GM19023 (cell line): Measurements from ENCODE around the gene GNPDA2.
A peak's percentile ranks its signal among the peaks of the same experiment; 100 is the strongest.
"Not testable (repeated sequence)": the region's sequence is repeated elsewhere in the genome, so short reads cannot be mapped to it uniquely, and the experiment has no call there.

Experiments used
- ATAC-seq: cut with Tn5 transposase; IDR thresholded peaks from one replicate; pipeline ENCODE4 v1.9.1; 2021; ENCODE audit warnings: mild to moderate bottlenecking, moderate library complexity; ENCODE audit not compliant: unreplicated experiment

Gene GNPDA2

DNA sequence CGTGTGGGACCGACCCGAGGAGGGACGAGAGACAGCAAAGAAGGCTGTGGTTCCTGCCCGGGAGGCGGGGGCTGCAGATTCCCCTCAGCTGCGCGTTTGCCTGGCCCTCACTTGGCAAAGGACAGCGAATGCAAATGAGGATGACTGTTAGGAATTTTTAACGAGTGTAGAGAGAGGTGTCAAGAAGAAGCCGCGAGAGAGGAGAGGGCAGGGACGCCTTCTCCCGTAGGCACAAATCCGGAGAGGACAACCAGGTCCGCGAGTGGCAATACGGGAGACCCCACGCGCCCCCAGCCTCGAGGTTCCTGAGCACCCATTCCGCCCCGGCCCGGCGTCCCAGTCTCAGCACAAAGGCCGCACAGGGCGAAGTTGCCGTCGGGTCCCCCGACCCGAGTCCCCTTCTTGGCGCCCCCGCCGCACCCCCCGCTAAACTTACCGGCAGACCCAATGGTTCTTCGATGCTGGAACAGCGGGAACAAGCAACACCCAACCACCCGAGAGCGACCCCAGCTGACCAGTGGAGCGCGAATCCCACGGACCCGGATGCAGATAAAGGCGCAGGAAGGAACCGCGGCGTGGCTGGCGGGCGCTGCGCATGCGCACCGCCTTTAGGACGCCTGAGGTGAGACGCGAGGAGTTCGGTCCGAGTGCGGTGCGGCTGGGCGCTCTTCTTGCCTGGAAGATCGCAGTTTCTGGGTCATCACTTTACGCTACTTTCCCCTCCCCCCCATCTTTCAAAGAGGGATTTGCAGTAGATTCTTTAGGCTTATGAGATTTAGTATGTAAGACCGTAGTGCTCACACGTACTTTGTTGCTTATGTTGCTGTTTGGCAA, at the start of gene GNPDA2:
TSS of gene GNPDA2 (minus strand) at position 519 of the 834 bp plus-strand sequence. CDS start 4,349 bp downstream, outside the sequence.
- ATAC-seq, result peak; percentile 95

- no peak for ATAC-seq
Measured at GRCh38 chr4:44772340-44772739, 46.0 kb upstream of the GNPDA2 start.

DNA sequence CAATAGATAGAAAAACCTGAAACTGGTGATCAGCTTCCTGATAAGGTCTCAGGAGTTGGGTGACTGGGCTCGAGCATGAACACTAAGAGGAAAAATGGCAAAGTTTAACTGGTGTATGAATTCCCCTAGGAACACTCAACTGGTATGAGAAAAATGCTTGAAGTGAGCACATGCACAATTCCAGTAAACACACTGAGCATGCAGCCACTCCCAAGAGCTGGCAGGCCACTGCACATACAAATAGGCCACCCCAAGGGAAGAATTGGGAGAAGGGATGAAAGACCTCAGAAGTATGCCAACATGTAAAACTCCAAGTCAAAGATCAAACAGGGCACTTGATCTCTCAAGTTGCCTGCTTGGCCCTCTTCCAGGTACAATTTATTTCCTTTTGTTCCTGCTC, 45.4 kb upstream of the GNPDA2 start:
- ATAC-seq, result no peak

DNA sequence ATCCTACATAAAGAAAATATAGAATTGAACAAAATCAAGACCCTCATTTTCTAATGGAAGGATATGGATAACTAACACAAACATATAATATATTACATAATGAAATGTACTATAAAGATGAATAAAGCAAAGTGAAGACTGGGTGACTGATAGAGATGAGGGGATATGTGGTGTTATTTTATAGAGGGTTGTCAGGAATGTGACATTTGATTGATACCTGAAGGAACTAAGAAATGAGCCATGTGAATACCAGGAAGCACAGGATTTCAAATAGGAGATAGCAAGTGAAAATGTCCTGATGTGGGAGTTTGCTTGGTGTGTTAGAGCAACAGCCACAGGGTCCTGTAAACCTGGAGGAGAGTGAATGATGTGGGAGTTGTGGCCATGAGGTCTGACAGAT, 40.1 kb upstream of the GNPDA2 start:
- no peak for ATAC-seq

- no peak for ATAC-seq
Measured at GRCh38 chr4:44765116-44765515, 38.8 kb upstream of the GNPDA2 start.

DNA sequence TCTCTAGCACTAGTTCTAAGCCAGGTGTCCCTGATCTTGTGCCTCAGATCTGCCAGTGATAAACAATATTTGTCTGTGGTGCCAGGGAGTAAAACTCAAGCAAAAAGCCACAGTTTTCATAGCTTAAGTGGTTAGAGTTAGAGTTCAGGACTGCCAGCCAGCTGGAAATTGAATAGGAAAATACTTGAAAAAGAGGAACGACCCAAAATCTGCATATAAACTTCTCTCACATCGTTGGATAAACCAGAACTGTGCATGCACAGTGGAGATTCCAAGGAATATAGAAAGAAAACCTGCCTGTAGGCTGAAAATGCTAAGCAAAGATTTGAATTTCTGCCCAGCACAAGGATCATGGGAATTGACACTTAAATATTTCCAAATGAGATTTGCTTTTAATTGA, 35.0 kb upstream of the GNPDA2 start:
- no peak for ATAC-seq

- ATAC-seq, result no peak
Measured at GRCh38 chr4:44760142-44760898, 34.0 kb upstream of the GNPDA2 start.

DNA sequence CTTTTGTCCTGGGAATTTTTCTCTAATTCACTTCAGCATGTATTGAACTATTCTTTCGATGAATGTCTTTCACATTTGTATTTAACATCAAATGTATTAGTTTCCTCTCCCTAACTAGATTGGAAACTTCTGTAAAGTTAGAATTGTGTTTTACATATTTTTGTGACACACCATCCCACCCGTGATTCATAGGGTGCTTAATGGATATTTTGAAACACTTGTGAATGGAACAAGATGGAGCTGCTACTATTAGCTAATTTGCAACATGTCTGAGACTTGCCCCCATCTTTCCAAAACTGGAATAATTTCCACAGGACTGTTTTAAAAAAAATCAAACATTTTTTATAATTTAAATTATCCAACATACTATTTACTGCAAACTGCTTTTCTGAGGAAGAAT, 30.2 kb upstream of the GNPDA2 start:
- ATAC-seq, result no peak

GRCh38 chr4:44740201-44740600, 13.8 kb upstream of the GNPDA2 start:
- no peak for ATAC-seq

- ATAC-seq, result no peak
Measured at GRCh38 chr4:44738615-44739014, 12.3 kb upstream of the GNPDA2 start.

- no peak for ATAC-seq
Measured at GRCh38 chr4:44736900-44737299, 10.5 kb upstream of the GNPDA2 start.

- ATAC-seq, result not testable (repeated sequence)
Measured at GRCh38 chr4:44728694-44729093, 2.3 kb upstream of the GNPDA2 start.

DNA sequence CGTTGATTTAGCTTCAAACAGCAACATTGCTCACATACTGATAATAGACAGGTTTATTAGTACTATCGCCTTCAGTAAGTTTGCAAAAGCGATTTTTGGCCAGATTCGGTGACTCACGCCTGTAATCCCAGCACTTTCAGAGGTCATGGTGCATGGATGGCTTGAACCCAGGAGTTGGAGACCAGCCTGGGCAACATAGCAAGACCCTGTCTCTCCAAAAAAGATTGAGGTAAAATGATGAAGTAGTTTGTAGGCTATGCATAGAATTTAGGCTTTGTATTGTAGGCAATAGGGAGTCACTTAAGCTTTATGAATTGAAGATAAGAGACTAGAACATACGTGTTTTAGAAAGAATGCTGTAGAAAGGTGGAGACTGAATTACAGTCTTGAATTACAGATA, 1.1 kb upstream of the GNPDA2 start:
- no peak for ATAC-seq

DNA sequence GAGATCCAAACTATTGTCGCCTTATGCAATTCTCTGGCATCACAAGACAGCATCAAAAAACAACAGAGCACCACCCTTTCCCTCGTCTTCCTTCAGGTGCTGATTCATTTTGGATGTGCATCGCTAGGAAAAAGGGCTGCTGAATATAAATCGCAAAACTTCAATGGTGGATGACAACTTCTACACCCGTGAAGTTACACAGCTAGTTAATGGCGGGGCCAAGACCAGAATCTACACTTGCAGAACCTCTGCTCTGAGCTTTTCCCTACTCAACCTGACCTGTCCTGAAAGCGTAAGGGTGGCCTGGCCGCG, 674 bp downstream of the GNPDA2 start:
- no peak for ATAC-seq

GRCh38 chr4:44725166-44725565, 1.2 kb downstream of the GNPDA2 start:
- ATAC-seq, result no peak

GRCh38 chr4:44722001-44722400, 4.4 kb downstream of the GNPDA2 start:
- no peak for ATAC-seq

GRCh38 chr4:44720371-44720770, 6.0 kb downstream of the GNPDA2 start:
- ATAC-seq, result no peak

DNA sequence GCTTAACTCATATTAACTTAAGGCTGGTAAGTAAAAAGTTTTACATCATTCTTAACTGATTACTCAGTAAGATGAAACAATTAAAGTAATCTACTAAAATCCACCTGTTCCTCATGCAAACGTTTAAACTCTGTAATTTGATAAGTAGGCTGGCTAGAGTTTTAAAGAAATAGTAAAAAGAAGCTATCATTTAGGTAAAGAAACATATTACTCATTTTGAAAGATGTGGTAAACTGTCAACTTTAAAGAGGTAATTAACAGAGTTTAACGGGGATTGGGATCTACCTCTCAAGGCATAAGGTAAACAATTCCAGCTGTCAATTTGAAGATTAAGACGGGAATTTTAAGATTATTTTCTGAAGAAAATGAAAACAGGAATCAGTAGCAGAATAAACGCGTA, 9.8 kb downstream of the GNPDA2 start:
- no peak for ATAC-seq

DNA sequence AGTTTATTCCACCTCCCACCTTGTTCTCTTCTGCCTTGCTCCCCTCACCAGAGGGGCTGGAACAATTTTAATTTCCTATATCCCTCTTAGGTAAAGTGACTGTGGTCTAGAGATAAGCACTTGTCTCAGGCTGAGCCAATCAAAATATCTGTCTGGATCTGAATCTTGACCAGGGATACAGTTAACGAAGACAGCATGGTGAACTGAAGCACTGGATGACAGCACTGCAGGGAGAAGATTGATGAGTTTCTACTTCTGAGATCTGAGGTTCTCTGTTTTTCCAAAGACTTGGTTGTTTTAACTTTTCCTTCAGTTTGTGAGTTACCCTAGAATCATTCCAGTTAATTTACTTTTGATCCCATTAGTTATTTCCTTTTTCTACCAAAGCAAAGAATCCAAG, 13.2 kb downstream of the GNPDA2 start:
- ATAC-seq, result no peak

- ATAC-seq, result no peak
Measured at GRCh38 chr4:44704673-44705072, 21.7 kb downstream of the GNPDA2 start.

DNA sequence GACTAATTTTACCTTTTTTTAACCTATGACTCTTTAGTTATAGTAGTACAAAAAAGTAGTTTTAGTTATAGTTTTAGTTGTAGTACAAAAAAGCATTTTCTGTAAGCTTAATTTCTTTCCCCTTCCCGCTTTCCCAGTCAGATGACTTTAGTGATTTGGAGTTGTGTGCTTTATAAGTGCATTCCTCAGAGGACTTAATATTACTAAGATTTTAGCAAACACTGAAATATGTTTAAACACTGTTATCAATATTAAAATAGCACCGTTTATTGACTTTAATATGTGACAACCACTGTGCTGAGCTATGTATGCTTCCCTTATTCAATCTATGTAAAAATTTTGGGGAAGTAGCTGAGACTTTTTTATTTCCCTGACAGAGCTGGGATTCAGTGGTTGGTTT, 25.3 kb downstream of the GNPDA2 start:
- no peak for ATAC-seq

GRCh38 chr4:44700427-44700826, 25.9 kb downstream of the GNPDA2 start:
- ATAC-seq, result no peak
